HG03108 (cell line): Measurements from ENCODE around the gene TAF1.
"Not testable (repeated sequence)": the region's sequence is repeated elsewhere in the genome, so short reads cannot be mapped to it uniquely, and the experiment has no call there.

Experiments
- ATAC-seq: cut with Tn5 transposase; IDR thresholded peaks from one replicate; pipeline ENCODE4 v1.9.1; 2021; ENCODE audit warnings: moderate library complexity; ENCODE audit not compliant: unreplicated experiment

Gene TAF1, protein sequence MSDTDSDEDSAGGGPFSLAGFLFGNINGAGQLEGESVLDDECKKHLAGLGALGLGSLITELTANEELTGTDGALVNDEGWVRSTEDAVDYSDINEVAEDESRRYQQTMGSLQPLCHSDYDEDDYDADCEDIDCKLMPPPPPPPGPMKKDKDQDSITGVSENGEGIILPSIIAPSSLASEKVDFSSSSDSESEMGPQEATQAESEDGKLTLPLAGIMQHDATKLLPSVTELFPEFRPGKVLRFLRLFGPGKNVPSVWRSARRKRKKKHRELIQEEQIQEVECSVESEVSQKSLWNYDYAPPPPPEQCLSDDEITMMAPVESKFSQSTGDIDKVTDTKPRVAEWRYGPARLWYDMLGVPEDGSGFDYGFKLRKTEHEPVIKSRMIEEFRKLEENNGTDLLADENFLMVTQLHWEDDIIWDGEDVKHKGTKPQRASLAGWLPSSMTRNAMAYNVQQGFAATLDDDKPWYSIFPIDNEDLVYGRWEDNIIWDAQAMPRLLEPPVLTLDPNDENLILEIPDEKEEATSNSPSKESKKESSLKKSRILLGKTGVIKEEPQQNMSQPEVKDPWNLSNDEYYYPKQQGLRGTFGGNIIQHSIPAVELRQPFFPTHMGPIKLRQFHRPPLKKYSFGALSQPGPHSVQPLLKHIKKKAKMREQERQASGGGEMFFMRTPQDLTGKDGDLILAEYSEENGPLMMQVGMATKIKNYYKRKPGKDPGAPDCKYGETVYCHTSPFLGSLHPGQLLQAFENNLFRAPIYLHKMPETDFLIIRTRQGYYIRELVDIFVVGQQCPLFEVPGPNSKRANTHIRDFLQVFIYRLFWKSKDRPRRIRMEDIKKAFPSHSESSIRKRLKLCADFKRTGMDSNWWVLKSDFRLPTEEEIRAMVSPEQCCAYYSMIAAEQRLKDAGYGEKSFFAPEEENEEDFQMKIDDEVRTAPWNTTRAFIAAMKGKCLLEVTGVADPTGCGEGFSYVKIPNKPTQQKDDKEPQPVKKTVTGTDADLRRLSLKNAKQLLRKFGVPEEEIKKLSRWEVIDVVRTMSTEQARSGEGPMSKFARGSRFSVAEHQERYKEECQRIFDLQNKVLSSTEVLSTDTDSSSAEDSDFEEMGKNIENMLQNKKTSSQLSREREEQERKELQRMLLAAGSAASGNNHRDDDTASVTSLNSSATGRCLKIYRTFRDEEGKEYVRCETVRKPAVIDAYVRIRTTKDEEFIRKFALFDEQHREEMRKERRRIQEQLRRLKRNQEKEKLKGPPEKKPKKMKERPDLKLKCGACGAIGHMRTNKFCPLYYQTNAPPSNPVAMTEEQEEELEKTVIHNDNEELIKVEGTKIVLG (N-terminal part only)

DNA sequence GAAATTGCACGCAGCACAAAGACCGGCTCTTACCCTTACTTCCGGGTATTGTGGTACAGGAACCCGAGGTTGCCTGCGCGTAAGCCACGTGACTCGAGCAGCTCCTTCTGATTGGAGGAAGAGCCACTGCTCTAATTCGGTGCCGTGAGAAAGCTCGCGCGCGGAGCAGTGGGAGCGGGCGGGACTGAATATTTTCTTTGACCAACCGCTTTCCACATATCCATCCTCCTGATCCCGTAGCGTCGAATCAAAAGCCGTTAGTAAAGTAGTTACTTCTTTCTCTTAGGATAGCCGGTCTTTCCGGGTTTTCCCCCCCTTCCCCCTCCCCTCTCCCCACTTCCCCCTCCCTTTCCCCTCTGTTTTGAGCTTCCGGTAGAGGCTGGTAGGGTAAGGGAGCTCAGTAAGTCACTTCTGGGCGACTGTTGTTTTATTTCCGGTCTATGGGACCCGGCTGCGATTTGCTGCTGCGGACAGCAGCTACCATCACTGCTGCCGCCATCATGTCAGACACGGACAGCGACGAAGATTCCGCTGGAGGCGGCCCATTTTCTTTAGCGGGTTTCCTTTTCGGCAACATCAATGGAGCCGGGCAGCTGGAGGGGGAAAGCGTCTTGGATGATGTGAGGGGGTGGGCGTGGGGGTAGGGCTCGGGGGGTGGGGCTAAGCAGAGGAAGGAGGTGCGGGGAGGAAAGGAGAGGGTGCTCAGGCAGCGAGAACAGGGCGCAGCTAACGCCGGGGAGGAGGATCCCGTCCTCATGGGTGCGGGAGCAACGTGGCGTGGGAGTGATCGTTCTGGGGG, at the start of gene TAF1:
TAF1 (plus strand) TSS at position 483 of the 799 bp plus-strand sequence; CDS start at position 501, 18 bp downstream.
- peak; percentile 90 for ATAC-seq

DNA sequence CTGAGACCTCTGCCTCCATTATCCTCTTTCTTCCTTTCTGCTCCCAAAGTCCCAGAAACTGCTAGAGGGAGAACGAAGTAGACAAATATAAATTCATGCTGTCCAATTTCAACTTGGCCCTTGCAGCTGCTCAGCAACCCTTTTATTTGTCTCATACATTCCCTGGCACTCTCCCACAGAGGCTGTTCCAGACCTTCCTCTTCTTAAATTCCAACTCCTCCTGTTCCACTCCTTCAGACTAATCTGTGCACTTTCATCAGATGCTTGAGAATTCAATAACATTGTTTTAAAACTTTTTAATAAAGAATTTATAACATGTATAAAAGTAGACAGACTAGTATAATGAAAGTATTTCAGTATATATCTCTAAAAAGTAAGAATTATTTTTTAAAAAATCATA, 49.2 kb upstream of the TAF1 start:
- not testable (repeated sequence) for ATAC-seq

DNA sequence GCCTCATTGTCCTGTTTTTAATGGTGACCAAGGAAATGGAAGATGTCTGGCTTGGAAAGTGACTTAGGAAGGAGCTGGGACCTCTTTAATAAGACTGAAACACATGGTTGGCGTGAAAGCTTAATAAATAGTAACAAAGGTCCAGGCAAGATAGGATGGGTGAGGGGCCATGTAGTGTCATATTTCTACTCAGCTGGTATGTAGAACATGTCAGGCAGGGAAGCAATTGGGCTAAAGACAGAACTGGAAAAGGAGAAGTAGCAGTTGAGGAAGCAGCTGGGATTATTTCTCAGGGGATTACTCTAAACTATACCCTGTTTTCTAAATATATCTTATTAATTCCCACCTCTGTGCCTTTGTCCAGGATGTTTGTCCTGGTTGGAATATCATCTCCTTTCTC, 46.0 kb upstream of the TAF1 start:
- no peak for ATAC-seq

DNA sequence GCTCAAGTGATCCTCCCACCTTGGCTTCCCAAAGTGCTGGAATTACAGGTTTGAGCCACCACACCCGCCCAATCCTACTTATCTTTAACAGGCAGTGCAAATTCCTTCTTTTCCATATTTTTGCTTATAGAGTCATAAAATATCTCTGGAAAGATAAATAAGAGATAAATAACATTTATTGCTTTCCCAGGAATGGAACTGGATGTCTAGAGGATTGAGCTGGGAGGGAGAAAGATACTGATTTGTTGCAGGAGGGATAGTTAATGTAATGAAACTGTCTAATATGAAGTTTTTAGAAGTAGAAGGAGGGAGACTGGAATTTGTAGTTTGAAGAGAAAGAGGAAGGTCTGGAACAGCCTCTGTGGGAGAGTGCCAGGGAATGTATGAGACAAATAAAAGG, 44.4 kb upstream of the TAF1 start:
- no peak for ATAC-seq

DNA sequence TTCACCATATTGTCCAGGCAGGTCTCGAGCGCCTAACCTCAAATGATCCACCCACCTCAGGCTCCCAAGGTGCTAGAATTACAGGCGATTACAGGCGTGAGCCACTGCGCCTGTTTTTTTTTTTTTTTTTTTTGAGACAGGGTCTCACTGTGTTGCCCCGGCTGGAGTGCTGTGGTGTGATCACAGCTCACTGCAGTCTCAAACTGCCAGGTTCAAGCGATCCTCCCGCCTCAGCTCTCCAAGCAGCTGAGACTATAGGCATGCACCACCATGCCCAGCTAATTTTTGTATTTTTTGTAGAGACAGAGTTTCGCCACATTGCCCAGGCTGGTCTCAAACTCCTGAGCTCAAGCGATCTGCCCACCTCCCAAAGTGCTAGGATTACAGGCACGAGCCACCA, 41.7 kb upstream of the TAF1 start:
- not testable (repeated sequence) for ATAC-seq

DNA sequence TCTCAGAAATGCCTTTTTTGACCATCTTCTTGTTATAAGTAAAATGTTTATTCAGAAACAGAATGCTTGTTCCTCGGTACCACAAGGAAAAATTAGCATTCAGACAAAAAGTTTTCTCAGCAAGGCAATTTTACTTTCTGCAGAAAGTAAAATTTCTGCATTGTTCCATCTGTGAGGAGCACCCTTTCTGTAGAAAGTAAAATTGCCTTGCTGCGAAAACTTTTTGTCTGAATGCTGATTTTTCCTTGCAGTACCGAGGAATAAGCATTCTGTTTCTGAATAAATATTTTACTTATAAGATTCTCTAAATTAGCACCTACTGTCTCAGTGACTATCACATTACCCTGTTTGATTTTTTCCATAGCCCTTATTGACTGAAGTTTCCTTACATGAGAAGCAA, 39.8 kb upstream of the TAF1 start:
- no peak for ATAC-seq

DNA sequence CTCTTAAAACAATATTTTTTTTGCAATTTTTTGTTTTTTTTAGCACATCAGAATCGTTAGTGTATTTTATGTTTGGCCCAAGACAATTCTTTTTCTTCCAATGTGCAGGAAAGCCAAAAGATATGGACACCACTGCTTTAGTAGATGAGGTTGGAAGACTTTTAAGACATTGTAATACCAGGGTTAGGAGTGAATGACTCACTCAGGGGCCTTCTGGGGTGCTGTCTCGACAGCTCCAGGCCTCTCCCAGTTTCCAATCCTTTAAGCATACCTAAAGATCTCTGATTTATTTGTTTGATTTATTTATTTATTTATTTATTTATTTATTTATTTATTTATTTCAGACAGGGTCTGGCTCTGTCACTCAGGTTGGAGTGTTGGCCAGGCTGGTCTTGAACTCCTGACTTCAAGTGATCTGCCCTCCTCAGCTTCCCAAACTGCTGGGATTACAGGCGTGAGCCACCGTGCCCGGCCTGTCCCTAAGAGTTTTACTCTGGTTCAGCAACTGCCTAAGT, 16.9 kb upstream of the TAF1 start:
- not testable (repeated sequence) for ATAC-seq

DNA sequence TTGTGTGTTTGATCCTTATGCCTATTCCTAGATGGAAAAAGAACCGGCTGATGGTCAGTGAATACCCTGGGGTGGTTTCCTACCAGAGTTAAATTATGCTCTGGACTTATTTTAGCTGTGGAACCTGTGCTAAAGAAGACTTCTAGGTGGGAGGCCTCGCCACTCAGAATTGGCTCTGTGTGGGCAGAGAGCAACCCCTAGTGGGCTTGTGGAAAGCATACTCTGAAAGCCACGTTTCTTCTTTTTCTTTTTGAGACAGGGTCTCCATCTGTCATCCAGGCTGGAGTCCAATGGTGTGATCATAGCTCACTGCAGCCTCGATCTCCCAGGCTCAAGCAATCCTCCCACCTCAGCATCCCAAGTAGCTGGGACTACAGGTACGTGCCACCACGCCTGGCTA, 16.3 kb upstream of the TAF1 start:
- not testable (repeated sequence) for ATAC-seq

DNA sequence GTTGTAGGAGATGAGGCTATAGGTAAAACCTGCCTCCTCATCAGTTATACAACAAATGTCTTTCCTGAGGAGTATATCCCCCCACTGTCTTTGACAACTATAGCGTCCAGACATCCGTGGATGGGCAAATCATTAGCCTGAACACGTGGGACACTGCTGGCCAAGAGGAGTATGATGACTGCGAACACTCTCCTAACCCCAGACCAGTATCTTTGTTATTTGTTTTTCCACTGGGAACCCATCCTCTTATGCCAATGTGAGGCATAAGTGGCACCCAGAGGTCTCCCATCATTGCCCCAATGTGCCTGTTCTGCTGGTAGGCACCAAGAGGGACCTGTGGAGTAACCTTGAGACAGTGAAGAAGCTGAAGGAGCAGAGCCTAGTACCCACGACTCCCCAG, 13.7 kb upstream of the TAF1 start:
- not testable (repeated sequence) for ATAC-seq

DNA sequence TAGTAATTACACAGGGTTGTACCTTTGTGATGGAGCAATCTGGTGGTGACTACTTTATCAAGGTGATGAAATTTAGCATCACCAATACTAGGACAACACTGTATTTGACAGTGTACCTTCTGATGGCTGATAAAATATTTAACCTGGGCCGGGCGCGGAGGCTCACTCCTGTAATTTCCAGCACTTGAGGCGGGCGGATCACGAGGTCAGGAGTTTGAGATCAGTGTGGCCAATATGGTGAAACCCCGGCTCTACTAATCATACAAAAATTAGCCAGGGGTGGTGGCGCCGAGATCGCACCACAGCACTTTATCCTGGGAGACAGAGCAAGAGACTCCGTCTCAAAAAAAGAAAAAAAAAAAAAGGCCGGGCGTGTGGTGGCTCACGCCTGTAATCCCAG, 1.9 kb upstream of the TAF1 start:
- ATAC-seq: no peak

DNA sequence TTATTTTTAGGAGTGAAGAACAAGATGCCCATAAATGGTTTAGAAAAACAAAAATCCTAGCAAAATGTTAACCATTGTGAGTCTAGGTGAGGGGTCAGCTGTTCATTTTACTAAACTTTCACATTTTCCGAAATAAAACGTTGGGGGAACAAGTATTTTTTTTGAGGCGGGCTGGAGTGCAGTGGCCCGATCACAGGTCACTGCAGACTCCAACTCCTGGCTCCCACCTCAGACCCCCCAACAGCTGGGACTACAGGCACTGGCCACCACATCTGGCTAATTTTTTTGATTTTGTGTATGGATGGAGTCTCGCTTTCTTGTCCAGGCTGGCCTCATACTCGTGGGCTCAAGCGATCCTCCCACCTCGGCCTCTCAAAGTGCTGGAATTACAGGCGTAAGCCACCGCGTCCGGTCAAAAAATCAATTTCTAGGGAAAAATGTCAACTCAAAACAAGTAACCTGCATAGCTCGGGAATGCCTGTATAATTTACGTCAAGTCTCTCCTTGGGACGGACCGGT, 742 bp upstream of the TAF1 start:
- no peak for ATAC-seq

DNA sequence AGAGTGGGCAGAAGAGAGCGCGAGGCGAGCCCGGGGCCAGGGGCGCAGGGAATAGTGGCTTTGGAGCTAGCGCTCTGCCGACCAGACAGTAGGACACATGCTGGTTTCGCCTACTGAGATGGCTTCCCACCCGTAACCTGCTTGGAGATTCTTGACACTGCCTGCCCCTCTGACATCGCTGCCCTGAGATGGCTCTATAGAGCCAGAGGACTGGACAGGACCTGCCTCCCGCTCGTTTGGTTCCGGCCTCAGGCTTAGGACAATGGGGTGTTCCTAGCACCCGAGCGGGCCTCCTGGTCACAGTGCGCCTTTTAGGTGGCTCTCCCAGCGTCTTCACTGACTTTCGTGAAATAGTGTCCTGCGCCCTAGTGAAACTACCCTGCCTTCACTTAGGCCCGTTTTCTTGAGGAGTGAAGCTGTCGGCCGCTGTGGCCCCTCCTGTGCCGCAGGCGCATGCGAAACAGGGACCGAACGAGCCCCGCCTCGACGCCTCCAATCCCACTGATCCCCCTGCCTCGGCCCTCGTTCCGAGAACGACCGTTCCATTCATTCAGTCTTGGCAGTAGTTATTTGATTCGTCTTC, 608 bp downstream of the TAF1 start:
- no peak for ATAC-seq

DNA sequence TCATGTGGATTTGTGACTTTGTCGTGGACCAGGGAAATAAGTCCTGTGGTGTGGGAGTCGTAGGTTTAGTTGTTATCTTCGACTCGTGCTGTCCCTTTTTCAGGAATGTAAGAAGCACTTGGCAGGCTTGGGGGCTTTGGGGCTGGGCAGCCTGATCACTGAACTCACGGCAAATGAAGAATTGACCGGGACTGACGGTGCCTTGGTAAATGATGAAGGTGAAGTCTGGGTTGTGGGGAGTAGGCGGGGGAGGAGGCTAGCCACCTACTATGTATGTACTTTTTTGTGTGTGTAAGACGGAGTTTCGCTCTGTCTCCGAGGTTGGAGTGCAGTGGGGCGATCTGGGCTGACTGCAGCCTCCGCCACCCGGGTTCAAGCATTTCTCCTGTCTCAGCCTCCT, 1.2 kb downstream of the TAF1 start:
- ATAC-seq: no peak

DNA sequence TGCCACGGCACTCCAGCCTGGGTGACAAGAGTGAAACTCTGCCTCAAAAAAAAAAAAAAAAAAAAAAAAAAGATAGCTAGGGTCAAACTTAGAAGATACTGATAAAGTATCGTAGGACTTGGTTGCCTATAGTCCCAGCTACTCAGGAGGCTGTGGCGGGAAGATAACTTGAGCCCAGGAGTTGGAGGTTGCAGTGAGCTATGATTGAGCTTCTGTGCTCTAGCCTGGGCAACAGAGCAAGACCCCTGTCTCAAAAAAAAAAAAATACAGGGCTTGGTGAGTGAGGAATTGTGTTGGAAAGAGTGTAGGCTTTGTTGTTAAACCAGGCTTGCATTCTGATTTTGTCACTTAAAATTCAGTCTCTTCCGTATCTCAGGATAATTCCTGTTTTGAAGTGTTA, 6.2 kb downstream of the TAF1 start:
- no peak for ATAC-seq

DNA sequence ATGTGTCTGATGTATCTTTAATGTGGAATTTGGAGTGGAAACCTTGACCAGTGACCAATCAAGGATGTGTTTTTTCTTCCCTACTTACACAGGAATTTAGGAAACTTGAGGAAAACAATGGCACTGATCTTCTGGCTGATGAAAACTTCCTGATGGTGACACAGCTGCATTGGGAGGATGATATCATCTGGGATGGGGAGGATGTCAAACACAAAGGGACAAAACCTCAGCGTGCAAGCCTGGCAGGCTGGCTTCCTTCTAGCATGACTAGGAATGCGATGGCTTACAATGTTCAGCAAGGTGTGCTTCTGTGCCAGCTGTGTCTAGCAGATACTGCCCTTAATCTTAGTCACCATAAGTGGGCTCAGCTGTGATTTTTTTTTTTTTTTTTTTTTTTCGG, 12.6 kb downstream of the TAF1 start:
- no peak for ATAC-seq

DNA sequence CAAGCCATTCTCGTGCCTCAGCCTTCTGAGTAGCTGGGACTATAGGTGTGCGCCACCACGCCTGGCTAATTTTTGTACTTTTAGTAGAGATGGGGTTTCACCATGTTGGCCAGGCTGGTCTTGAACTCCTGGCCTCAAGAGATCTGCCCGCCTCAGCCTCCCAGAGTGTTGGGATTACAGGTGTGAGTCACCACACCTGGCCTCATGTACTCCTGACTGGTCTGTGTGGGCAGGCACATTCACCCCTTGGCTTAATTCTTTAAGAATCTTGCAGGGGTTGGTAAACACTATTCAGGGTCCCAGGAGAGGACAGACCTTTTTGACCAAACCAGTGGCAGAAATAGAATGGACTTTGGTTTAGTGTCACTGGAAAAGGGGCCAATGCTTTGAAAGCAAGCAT, 25.6 kb downstream of the TAF1 start:
- not testable (repeated sequence) for ATAC-seq

DNA sequence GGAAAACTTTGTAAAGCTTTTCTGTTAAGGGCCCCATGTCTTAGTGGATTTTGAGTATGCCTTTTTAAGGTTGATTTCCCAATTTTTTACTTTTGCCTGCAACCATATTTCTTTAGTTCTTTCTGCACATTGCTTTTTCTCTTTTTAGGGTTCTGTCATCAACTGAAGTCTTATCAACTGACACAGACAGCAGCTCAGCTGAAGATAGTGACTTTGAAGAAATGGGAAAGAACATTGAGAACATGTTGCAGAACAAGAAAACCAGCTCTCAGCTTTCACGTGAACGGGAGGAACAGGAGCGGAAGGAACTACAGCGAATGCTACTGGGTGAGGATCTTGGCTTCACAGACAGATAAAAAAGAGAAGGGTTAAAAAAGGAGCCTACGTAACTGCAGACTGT, 27.8 kb downstream of the TAF1 start:
- no peak for ATAC-seq

DNA sequence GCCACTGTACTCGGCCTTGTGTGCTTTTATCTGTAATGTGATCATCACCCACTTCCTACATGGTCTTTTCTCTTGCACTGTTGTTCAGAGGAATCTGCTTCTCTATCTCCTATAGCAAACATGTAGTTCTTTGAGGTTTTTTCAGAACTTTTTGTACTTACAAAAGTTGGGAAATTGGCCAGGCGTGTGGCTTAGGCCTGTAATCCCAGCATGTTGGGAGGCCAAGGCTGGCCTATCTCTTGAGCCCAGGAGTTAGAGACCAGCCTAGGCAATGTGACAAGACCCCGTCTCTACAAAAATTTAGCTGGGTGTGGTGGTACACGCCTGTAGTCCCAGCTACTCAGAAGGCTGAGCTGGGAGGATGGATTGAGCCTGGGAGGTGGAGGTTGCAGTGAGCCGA, 30.4 kb downstream of the TAF1 start:
- ATAC-seq: no peak

DNA sequence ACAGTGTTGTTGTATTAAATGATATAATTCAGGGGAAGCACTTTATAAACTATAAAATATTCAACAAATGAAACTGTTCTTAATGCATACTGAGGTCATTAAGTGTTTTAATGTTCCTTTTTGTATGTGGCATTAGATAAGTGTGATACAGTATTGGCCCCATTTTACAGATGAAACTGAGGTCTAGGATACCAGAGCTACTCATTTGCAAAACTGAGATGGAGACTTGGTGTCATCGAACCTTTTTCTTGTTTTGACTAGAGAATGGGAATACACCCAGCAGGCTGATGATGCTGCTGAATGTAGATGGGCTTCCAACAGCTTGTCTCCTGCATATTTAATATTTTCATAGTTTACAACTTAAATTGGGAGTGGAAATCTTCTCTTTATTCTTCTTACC, 34.6 kb downstream of the TAF1 start:
- ATAC-seq: no peak
